Measurements from ENCODE around the gene SORCS3.
A peak's percentile ranks its signal among the peaks of the same experiment; 100 is the strongest.

Gene SORCS3

DNA sequence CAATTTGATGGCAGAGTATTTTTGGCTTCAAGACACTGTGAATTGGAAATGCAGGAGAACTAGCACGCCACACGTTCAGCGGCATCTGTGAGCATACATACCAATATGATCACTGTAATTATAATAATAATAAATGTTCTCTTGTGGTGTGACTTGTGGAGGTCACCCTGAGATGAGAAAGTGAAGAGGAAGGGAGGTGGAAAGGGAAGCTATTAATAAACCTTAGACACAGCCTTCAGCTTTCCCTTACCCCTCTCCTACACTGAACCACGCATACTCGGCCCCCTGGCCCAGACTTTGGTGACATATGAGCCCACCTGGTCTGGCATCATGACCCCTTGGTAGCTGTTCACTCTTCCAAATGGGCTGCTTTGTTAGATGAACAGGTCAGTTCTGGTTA is 139.1 kb downstream of the SORCS3 start:
- no peak for DNase-seq

DNA sequence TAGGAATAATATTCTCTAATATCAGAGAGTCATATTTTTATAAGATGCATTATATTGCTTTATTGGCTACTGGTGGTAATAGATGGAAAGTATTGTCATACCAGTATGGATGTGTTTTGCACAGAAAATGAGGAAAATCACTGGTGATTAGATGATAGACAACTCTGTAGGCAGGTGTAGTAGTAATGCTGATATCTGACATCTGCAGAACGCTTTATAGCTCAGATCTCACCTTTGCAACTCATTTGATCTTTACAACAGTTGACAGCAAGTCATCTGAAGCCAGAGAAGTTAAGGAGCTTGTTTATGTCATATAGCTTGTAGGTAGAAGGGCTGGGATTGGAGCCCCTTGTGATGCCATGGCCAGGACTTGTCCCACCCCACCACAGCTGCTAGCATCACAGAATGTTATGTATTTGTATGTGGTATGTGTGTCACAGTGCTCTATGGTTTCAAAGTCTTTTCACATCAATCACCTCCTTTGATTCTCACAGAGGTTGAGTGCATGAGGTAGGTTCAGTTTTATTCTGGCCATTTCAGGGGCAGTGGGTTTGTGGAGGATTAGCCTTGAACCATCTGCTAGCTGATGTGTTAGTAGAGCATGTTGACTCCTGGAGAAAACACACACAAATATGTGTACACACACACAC is 140.0 kb downstream of the SORCS3 start:
- DNase-seq: no peak

DNA sequence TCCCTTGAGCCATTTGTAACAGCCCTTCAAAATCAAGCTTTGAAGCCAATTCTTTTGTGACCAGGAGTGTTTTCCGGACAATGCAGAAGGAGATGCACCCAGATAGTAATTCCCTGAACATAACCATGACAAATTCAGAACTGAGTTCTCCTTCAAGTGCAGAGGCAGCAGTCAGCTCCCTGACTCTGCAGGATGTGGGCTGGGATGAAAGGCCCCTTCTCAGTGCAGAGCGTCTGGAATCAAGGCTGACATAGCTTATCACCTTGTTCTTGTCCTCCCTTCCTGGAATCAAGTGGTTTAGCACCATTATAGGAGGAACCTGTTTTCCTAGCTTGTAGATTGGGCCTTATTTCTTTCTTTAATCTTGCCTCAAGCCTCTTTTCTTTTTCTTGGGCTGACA is 143.4 kb downstream of the SORCS3 start:
- no peak for DNase-seq

DNA sequence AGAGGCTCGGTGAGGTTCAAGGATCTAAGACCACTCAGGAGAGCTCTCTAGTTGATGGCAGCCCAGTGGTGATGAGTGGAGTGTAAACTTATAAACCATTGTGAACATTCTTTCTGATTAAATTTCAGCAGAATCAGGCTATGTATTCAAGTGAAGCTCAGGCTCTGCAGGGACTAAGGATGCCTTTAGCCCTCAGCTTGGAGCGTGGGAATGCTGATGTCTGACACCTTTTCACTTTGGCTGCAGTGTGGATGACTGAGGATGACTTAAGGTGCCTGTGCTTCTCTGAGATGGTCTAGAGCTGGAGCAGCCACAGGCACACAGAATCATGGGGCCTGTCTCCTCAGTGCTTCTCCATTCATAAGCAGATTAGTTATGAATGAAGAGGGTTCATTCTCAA is 150.4 kb downstream of the SORCS3 start:
- no peak for DNase-seq

DNA sequence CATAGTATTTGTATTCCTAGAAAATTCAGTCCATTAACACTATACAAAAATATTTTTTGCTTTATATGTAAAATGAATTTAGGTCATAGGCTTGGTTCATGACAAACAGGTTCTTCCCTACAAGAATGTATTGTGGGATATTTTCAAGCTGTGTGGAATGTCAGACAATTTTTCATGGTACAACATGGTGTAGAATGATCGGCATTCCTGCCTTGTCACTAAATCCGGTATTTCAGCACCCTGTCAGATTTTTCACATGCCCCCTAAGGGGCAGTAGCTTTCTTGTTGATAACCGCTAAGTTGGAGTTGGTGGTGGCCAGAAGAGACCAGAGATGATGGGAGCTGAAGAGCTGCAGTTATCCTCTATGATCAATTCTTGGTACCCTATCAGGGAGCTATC is 154.3 kb downstream of the SORCS3 start:
- no peak for DNase-seq

DNA sequence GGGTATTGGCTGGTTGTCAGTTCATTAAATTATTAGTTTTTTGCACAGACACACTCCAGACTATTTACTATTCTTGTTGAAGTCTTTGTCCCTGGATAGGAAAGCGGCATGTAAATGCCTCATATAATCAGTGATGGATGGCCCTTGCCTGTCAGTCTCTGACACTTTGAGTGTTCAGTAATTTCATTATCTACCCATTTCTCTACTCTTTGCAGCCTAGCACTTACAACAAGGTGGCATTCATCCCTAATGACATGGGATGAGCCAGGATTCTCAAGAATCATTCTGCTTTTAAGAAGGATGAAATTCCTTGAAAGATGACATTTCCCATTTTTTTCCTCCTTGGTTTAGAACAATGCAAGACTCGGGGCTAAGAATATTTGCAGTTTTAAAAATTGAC is 155.7 kb downstream of the SORCS3 start:
- DNase-seq: no peak

- DNase-seq: no peak
These were observed 161.9 kb downstream of the SORCS3 start for GRCh38 chr10:104802941-104803340.

DNA sequence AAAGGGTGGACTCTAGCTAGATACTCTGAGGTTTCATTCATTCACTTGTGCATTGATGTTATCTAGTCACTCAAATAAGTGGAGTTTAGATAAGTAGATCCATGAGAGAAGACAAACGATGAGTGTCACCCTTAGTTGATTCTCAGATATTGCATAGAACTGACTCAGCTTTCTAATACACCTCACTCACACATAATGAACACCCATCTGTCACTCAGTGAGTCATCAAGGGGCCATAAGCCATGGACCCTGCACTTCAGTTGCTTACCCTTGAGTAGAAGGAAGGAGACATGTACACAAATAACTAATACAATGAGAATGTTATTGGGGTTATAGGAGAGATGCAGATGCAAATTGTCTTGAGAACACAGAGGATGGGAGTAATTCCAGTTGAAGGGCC is 163.8 kb downstream of the SORCS3 start:
- no peak for DNase-seq

DNA sequence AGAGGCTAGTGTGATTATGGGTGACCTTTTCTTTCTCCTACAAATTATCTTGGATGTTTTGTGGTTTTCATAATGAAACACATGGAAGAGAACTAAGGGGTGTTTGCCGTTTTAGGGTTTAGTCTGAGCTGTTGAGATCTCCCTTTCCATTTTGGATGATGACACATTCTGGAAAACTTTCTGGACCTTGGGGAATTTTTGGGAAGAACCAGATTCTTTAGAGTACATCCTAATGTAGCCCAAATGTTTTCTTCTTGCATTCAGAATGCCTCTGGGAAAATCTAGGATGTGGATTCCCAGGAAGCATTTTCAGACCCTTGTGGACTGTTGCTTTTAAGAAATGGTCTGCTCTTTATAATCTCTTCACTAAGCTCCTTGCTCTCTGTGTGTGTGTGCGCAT is 165.7 kb downstream of the SORCS3 start:
- DNase-seq: no peak

DNA sequence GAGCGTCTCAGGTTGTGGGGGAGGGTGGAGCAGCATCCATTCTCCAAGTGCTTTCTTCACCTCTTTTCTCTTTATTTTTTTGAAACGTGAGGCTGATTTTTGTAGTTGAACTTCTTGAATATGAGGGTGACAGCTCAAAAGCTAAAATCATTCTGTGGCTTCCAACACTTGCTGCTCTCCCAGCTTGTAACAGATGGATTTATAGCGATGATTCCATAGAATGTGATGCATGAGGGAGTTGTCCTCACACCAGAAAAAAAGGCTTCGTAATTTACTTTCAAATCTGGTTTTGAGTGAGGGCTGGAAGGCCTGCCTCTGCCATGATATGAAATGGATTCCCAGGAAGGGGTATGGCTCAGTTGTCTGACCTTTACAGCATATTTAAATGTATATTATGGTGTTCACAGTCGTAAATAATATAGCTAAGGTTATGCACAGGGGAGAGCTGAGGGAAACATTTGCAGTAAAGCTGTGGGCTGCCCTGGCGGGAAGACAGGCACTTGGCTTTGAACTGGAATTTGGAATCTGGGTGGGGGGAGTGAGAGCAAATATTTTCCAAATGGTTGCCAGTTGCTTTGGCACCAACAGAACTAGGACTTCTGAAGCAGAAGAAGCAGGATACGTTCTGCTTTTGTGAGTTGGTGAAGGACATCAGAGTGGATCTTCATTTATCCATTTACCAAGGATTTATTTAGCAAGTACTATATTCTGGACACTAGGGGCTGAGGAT is 166.7 kb downstream of the SORCS3 start:
- no peak for DNase-seq

- DNase-seq: no peak
These were observed 168.4 kb downstream of the SORCS3 start for GRCh38 chr10:104809288-104810090.

DNA sequence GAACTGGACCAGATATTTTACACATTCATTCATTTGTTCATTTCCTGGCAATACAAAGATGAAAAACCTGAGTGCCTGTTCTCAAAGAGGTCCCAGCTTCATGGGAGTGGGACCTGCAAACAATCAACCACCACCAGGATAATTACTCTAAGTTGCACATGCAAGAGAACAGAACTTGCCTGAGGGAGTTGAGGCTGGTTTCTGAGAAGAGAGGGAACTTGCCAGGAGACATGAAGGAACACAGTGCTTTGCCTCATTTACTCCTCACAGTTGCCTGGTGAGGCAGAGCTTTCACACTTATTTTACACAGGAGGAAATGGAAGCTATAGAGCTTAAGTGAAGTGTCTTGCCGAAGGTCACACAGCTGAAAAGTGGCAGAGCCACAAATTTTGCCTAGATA is 170.1 kb downstream of the SORCS3 start:
- no peak for DNase-seq

DNA sequence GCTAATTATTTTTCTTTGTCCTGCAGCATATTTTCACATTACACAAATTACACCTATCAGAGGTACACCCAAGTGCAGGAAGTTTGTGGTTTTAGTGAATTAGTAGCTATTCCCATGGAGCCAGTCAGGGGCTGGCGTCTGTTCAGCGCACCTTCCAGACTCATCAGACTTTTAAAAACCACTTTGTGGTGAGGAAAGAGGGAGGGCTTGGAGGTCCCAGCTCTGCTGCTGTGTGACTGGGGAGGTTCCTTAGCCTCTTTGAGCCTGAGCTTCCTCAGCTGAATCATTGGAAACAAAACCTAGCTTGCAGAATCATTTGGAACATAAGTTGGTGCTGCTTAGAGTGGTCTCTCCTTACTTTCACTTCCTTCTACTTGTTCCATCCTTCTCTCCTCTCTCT is 175.4 kb downstream of the SORCS3 start:
- DNase-seq: no peak

DNA sequence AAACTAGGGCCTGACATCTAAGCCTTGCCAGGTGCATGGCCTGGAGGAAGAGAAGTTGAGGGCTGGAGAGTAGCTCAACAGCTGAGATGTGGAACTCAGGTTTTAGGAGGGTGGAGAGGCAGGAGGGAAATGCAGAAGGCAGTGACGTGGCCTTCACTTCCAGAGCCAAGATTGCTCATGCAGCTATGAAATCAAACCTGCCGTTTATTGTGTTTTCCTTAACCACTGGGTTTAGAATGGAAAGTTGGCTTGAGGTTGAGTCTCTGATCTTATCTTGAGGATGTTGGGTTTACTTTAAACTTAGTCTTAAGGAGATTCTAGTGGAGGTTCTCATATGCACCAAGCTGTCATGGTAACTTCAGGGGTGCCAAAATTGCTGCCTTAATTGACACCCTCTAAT is 178.6 kb downstream of the SORCS3 start:
- DNase-seq: no peak

DNA sequence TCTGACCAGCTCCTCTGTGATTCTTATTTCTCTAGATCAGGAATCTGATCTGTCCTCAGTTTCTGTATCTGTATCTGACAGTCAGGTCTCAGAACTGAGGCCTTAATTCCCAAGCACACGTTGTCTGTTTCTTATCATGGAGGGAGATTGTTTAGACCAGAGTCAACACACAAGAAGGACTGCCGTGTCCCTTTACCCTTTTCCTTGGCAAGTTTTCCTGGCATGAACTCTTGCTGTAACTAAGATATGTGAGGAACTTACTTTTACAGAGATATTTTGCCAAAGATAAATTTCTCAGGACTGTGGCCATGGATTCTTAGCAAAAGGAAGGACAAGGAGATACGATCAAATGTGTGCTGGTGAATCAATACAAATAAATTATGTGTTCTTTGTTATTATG is 181.0 kb downstream of the SORCS3 start:
- DNase-seq: no peak

- DNase-seq: peak; percentile 6
These were observed 183.4 kb downstream of the SORCS3 start for GRCh38 chr10:104824380-104825006.

- no peak for DNase-seq
These were observed 190.2 kb downstream of the SORCS3 start for GRCh38 chr10:104831272-104831671.

DNA sequence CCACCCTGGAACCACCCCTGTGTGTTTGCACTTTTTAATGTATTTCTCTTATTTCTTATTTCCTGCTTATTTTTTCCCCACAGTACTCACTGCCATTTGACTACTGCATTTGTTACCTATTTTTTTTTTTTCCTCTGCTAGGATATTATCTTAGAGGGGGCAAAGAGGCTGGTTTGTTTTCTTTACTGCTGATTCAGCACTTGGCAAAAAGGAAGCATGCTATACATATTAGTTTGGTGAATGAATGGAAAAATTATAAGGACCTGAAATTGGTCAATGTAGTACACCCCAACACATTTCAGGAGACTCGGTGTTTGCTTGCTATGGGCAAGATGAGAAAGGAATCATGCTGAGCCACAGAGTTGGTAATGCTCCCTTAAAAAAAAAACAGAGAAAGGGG is 193.5 kb downstream of the SORCS3 start:
- DNase-seq: no peak

DNA sequence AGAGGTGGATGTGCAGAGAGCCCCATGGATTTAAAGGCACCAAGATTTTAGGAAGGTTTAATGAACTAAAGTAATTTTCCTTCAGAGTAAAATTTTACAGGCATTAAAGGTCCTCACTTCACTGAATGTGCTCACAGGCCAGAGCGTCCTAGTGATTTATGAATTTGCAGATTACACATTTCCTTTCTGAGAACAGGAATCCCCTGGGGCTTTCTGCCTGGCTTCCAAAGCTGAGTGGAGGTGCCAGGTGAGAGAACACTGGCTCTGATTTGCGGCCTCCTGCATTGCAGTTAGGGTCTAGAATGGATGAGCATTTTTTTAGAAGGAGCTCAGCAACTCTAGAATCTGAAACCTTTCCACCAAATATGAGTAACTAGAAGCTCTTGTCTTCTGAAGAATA is 194.3 kb downstream of the SORCS3 start:
- no peak for DNase-seq

DNA sequence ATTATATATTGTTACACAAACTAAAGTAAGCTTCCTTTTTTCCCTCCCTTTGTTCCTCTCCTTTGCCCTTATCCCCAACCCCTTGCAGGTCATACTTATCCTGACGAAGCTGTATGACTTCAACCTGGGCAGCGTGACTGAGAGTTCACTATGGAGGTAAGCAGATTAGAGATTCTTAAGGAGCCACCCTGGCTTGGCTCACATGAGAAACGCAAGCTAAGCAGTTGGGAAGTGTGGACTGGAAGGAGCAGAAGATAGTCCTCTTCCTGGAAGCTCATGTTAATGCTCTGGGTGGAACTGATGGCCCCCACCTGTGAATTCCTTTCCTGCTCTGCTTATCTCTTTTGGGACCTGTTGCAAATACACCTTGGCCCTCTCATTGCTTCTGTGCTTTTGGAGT is 201.6 kb downstream of the SORCS3 start:
- DNase-seq: no peak

- no peak for DNase-seq
These were observed 203.0 kb downstream of the SORCS3 start for GRCh38 chr10:104844073-104844472.

GRCh38 chr10:104850023-104850422 is 208.9 kb downstream of the SORCS3 start:
- DNase-seq: no peak

- no peak for DNase-seq
These were observed 227.0 kb downstream of the SORCS3 start for GRCh38 chr10:104867966-104868598.
